ENCODE data around the gene BIN1. TPM values are rescaled to one million over a fixed set of nuclear protein-coding genes. Genes with fewer than 3 reads are reported as not detected.

BIN1 gene
- polyA plus RNA-seq, 1 donor, result 103 TPM

DNA sequence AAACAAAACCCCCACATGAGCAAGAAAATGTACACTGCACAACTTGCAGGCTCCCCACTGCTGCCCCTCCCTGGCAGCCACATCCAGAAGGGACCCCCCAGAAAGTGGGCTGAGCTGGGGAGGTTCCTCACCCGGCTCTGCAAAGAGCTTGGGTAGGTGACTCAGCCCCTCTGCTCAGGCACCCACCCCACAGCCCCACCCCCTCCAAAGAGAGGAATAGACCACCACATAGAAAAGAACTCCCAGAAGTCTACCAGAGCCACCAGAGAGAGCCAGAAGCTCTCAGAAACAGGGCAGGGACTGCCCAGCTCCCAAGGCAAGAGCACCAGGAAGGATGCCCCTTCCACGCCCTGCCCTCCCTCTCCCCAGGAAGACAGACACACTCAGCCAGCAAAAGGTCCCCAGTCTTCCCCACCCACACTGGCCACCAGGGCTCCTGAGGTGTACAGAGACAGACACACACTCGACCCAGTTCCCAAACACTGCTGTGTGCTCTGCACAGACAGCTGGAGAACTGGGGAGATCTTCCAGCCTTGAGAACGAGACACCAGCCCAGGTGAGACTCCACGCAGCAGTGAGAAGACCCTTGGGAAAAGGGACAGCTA lies 28.2 kb downstream of the BIN1 start:
- no peak for DNase-seq

DNA sequence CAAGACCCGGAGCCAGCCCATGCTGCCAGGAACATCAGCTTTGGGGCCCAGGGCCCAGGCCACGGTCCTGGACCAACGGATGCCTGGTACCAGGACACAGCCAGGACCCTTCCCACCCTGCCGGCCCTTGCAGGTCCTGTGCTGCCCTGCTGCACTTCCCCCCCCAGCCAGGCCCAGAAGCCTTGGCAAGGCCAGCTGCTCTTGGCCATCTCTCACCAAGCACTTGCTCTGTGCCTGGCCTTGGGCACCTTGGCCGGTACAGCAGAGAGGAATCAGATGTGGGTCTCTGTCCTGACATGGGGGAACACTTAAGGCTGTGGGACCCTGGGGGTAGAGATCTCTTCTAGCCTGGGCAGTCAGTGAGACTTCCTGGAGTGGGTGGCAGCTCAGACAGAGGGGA lies 28.9 kb downstream of the BIN1 start:
- no peak for DNase-seq

DNA sequence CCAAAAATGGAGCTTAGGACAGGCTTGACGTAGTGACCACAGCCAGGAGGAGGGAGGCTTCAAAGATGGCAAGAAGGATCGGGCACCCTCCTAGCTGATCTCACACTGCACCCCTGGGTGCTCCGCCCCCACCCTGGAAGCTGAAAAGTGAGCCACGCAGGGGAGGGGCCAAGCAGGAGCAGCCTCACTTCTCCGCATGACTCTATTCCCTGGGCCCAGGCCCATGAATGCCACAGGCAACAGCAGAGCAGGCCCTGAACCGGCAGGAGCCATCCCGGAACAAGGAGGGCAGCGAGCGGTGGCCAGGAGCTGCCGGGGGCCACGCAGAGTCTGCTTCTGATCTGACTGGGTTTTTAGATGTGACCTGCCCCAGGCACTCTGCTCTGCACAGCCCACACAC lies 30.0 kb downstream of the BIN1 start:
- DNase-seq, result no peak

DNA sequence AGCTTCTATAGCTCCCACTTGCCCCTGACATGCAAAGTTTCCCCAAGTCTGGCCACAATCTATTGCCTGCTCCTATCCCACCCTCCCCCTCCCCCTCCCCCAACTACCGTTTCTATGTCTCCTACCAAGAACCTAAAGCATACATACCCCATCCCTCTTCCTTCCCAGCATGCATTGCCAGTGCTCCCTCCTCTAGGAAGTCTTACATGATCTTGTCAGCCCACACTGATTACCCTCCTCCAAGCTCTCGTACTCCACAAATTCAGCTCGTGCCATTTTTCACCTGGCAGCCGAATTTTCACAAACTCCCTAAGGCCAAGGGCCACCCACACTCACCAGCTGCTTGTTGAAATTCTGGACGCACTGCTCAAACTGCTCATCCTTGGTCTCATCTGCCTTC lies 30.7 kb downstream of the BIN1 start:
- no peak for DNase-seq

DNA sequence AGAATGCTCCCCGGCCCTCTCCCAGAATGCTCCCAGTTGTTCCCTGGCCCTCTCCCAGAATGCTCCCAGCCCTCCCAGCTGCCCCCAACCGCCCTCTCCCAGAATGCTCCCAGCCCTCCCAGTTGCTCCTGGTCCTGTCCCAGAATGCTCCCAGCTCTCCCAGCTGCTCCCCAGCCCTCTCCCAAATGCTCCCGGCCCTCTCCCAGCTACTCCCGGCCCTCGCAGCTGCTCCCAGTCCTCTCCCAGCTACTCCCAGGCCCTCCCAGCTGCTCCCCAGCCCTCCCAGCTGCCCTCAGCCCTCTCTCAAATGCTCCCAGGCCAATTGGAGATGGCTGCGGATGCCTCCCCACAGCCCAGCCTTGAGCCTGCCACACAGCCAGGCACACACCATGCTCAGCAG lies 31.1 kb downstream of the BIN1 start:
- no peak for DNase-seq

DNA sequence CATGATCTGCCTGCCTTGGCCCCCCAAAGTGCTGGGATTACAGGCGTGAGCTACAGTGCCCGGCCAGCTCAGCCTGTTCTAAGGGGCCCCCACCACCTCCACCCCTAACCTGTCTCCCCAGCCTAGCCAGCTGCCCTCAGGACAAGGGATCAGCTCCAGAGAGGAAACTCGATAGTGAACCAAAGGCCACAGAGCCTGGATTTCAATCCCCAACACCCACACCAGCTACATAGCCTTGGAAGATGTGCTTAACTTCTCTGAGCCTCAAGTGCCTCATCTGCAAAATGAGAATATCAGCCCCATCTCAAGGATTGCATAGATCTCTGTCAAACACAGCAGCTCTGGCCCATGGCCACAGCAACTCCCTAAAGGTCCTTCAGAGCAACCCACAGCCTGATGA lies 32.0 kb downstream of the BIN1 start:
- DNase-seq, result no peak

DNA sequence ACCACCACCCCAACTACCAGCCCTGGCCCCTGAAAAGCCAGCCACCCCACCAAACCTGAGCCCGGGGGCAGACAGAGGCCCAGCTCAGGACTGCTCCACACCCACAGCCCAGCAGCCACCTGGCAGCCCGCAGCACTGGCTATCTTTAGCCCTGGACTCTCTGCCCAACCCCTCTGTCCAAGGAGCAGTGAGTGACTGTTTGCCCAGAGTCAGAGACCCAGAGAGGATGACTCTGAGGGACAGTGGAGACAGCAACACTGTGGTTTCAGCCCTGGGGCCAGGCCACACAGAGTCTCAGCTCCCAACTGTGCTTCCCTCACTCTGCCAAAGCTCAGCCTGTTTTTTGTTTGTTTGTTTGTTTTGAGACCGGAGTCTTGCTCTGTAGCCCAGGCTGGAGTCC lies 32.6 kb downstream of the BIN1 start:
- no peak for DNase-seq

DNA sequence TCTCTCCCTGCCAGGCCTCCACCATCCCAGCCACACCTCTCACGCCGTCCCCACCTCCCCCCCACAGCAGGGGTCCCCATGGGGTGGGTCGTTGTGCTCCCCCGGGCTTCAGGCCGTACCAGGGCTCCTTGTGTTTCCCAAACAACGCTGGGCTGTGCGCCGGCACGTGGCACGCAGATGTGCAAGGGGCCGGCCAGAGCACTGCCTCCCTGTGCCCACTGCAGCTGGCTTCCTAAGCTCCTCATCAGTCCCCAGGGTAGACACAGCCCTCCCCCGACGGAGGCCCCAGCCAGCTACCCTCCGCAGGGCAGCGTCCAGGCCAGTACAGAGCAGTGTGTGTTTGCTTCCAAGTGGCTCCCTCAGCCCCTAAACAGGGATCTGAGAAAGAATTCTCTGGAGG lies 34.0 kb downstream of the BIN1 start:
- no peak for DNase-seq

DNA sequence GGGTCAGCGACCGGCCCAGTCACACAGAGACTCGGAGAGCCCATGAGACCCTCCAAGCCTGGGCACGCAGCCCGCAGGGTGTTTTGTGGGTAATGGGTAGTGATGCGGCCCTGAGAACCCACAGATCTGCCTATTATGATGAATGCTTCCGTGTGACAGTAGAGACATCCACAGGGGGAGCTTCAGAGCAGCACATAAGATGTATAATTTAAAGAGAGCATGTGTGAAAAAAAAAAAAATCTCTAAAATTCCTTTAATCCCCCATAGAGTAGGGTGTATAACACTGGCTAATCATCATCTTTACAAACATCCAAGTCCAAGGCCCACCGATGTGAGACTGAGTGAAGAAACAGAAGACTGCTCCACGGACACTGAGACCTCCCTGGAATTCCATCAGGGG lies 34.6 kb downstream of the BIN1 start:
- DNase-seq, result no peak

DNA sequence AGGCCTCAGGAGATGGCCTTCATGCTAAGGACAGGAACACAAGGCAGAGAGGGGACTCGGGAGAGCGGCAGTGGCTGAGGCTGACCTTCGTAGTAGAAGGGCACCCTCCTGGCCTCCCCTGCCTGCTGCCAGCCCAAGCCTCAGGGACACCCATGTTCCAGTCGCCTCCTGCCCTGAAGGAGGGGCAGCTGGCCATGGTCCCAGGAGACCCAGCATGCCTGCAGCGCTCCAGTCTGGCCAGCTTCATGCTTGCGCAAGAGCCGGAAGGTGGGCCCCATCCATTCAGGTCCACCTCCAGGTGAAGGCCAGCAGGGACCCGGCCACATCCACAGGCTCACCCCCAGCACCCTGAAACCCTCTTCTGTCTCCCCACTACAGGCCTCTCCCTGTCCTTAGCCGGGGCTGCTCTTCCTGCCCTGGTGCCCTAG lies 35.0 kb downstream of the BIN1 start:
- DNase-seq, result no peak

DNA sequence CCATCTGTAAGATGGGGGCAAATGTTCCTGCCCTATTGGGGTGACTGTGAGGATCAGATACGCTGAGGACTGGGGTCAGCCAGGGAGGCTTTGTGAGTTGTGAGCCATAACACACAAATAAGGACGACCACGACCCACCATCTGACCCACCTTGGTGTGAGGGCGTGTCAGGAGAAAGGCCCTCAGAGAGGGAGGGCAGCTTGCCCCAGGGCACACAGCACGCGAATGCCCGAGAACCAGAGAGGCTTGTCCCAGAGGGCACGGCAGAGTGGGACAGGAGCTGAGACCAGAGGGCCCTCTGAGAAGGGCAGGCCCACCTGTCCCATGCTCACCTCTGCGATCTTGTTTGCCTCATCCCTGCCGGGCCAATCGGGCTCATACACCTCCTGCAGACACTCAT lies 36.7 kb downstream of the BIN1 start:
- DNase-seq, result no peak

DNA sequence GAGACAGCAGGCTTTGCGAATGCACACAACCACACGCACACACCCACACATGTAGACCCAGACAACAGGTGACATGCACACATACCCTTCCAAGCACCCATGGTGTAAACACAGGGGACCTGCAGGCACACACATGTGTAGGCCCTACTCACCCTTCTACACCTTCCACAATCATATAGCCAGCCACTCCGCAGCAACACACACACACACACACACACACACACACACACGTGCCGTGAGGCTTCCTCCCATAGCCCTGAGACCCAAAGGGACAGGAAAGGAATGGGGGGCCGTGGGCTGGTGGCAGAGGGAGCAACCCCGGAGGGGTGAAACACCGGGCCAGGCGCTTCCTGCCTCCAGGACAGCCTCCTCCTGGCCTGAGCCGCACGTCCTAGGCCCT lies 37.4 kb downstream of the BIN1 start:
- DNase-seq, result no peak

DNA sequence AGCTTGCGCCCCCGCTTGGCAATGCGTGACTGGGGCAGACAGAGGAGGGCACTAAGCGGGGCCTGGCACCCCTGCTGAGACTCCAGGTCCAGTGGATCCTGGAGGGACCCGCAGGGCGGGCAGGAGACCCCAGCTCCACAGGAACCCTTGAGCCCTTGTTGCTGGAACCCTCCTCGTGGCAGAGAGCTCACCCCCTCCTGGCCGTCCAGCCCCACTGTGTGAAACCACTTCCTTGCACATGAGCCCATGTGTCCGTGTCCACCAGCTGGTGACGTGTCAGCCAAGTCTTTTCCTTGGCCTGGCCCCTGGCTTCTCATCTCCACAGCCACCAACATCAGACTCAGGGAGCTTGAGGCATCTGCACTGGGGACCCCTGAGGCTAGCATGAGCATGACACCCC lies 38.0 kb downstream of the BIN1 start:
- no peak for DNase-seq

DNA sequence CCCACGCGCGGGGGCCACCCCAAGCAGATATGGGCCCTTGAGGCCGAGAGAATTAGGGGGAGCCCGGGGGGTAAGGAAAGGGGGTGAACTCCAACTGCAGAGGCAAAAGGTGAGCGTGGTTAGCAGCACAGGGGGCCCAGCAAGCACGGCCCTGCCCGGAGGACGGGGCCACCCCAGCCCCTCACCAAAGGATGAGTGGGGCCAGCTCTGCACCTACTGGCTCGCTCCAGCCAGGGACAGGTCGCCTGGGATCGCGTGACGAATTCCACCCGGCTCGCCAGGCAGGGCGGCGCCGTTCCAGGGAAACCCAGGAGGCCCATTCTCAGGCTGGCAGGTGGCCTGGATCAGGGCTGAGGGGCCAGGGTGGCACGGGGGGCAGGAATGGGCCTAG lies 38.6 kb downstream of the BIN1 start:
- DNase-seq, result no peak

DNA sequence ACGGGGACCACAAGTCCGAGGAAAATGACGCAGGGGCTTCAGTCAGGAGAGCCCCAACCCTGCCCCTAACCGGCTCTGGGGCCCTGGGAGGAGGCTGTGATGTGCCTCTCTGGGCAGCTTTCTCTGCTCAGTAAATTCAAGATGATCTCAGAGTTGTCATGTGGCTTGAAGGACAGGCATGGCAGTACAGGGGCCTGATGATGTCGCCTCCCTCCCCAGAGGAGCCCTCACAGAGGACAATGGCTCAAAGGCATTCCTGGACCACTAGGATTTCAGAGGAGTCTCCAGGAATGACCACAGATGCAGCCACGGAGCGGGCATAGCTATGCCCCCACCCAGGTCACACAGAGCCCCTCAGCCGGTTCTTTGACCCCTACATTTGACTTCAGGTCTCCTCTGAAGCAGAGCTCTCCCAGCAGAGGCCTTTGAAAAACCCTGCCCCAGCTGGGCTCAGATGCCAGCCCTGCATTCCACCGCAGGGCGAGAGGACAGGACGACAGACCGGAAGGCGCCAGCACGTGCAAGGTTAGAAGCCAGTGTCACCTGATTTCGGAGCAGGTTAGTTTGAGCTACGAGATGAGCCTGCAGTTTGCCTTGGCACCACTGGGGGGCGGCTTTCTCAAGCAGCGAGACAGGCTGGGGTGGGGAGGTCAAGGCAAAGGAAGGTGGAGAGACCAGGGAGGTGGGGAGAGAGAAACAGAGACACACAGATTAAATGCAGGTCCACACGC lies 39.2 kb downstream of the BIN1 start:
- DNase-seq, result no peak

DNA sequence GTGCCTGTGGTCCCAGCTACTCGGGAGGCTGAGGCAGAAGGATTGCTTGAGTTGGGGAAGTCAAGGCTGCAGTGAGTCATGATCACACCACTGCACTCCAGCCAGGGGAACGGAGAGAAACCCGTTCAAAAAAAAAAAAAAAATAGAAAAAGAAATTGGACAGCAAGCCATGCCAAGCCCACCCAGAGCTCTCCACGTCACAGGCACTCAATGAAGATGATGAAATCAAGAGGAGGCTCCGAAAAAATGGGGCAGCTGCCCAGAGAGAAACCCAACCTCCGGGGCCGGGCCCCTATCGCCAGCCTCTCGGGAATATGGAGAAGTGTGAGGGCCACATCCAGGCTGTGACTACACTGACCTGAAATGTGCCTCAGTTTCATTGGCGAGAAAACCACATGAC lies 40.0 kb downstream of the BIN1 start:
- no peak for DNase-seq

DNA sequence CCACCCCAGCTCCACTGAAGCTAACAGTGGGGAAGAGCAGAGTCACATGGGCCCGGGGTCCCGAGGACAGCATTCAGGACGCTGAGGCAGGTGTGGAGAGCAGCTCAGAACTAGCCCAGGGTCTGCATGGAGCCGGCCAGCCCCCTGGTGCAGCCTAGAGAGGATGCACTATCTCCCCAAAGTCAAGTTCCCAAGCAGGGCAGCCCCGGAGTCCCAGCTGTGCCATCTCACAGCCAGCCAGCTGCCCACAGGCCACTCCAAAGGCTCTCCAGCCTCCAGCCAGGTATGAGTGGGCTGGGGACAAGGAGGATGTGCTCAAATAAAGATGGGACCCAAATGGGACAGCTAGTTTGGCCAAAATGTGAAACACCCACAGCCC lies 41.0 kb downstream of the BIN1 start:
- no peak for DNase-seq

DNA sequence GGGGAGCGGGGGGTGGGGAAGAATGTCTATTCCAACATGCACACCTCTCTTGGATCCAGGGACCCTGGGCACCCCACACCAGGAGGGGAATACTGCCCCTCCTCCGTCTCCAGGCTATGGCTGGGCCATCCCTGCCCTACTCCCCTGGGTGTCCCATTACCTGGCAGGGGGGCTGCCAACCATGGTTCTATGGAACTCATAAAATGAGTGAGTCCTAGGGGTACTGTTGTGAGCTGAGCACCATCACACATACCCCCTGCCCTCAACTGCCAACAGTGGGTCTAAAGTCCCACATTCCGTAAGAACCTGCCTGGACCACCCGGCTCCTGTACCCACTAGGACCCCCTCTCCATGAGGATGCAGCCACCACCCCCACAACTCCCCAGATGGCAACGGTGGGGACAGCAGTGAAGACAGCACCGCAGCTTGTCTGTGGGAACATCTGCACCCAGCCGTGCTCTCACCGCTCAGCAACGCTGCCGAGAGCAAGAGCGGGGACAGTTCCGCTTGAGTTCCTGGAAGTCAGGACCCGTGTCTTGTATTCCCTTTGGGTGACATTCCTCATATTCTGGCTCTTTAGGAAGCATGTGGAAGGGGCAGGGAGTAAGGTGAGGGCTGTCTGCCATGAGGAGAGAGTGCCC lies 41.5 kb downstream of the BIN1 start:
- no peak for DNase-seq

DNA sequence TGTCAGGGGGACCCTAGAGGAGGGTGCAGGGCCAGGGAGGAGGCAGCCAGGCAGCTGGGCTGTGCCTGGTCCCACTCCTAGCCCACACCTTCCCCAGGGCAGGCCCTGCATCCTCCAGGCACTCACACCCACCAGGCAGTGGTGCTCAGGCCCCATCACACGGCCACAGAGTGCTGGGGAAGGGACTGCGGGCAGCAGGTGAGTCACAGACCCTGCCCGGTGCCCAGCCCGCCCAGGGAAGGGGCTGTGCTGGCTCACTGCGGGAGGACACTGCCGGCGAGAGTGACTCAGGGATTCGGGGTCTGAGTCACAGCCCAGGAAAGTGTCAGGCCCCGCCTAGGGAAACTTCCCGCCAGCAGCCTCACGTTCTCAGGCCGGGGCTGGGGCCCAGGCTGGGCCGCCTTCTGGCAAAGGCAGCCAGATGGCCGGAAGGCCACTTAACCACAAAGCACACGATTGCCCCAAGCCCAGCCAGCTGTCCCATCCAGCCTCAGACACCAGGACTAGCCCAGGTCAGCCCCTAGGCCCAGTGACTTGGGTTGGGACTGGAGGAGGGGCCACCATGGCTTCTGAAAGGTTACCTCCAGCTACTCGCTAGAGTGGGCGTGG lies 42.2 kb downstream of the BIN1 start:
- DNase-seq, result no peak

DNA sequence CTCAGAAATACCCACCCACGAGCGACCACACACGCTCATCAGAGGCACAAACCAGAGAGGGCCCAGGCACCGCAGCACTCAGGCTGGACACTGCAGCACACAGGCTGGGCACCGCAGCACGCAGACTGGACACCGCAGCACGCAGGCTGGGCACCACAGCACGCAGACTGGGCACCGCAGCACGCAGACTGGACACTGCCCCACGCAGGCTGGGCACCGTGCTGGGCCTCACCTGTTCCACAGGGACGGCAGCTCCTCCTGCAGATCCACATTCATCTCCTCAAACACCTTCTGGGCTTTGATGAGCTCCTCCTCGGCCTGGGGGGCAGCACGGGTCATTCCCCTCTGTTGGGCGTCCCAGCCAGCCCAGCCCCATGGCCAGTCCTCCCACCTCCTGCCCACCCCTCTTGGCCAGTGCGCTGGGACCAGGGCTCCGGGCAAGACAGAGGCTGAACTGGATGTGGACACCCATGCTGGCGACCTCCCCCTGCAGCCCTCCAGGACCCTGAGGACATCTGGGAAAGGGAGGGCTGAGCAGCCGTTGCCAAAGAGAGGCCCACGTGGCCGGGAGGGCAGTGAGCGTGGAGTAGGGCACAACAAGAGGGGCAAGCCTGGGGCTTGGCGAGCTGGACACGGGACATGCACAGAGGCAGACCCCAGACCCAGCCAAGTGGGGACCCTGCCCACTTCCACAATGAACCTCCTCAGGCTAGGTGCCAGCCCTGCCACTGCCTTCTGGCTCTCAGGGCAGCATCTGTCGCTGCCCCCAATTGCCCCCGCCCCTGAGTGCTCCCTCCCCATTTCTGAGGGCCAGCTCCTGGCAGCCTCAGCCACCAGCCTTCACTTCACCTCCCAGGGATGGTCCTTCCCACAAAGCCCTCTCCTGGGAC lies 43.0 kb downstream of the BIN1 start:
- no peak for DNase-seq

DNA sequence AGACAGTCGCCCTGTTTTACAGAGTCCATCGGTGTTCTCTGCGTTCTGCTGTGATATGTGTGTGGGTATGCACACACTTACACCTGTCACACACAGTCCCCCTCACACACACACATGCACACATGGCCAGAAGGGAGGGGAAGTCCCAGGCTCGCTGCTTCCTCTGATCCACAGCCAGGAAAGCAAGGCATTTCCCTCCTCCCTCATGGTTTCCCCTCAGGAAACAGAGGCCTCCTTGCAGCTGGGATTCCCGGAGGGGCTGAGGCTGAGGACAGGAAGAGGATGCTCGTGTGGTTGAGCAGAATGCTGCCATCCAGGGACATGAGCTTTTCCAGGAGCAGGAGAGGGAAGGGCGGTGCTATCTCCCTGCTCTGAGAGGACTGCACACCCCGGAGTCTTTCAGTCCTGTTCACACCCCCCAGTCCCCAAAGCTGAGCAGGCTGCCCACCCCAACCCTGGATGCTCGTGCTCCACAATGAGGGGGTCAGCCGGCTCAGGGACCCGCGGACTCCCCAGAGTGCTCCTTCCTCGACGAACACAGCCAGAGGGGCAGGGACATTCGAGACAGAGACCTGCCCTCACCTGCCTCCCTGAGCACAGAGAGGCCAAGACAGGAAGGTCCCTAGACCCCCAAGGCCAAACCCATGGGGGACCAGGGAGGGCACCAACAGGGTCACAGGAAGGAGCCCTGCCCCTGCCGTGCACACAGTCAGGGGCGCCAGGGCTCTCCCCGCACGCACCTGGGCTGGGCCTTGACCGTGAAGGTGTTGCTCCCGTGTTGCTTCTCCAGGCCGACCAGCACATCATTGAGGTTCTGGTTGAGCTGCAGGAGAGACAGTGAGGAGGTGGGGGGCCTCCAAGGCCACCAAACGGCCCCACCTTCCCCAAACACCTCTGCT lies 45.3 kb downstream of the BIN1 start:
- DNase-seq, result no peak
